Testis (tissue), 3 donors: ENCODE data around the gene KLHDC7B. TPM values are rescaled to one million over a fixed set of nuclear protein-coding genes. Genes with fewer than 3 reads are reported as not detected.
"Not testable (repeated sequence)": the region's sequence is repeated elsewhere in the genome, so short reads cannot be mapped to it uniquely, and the experiment has no call there.

Experiments
- DNase-seq: peaks from one replicate; pipeline ENCODE4 v3.0.0-alpha.2; 2019
- H3K27ac ChIP-seq, 2 donors: fragments of 200-600 bp; sonication (generic); one replicate each; pipeline ENCODE4 v1.5.1; 2019
- H3K27me3 ChIP-seq: fragments of 200-600 bp; sonication (generic); one replicate; pipeline ENCODE4 v1.5.1; 2019
- H3K36me3 ChIP-seq: fragments of 200-600 bp; sonication (generic); one replicate; pipeline ENCODE4 v1.5.1; 2017; ENCODE audit warnings: low read depth; ENCODE audit errors: missing control alignments
- H3K4me1 ChIP-seq: fragments of 200-600 bp; sonication (generic); one replicate; pipeline ENCODE4 v1.5.1; 2019
- H3K4me3 ChIP-seq, 2 donors: fragments of 200-600 bp; sonication (generic); one replicate each; pipeline ENCODE4 v1.5.1; 2017 to 2019
- H3K9me3 ChIP-seq: fragments of 200-600 bp; sonication (generic); one replicate; pipeline ENCODE4 v1.5.1; 2017
- POLR2A ChIP-seq: fragments of 450-650 bp; IDR thresholded peaks from one replicate; pipeline ENCODE4 v1.6.1; 2017; ENCODE audit warnings: antibody characterized with exemption, mild to moderate bottlenecking, moderate library complexity
- WGBS, 2 donors: methylation state at CpG; one replicate each; pipeline ENCODE4 v1.1.5; 2018; 5-methylcytosine and 5-hydroxymethylcytosine counted together
- intact Hi-C: fragments of 100-400 bp; cut with DNase I; formaldehyde crosslinking; loops from one replicate; pipeline ENCODE4 v1.15.1; 2023; ENCODE audit warnings: low total_unique reads
- polyA plus RNA-seq: library from polyadenylated mRNA; stranded (reverse); fragments of 350-450 nt; fragmentation: Illumina TruSeq; extraction: RNeasy Lipid Tissue Mini Kit (QIAGEN cat#74804); gene quantifications from one replicate; pipeline ENCODE4 v1.2.3, GENCODE V29; 2014; ENCODE audit warnings: low read depth, low replicate concordance; ENCODE audit not compliant: insufficient read depth
- total RNA-seq, 2 donors: library from RNA; depleted of rRNA; stranded (reverse); fragments of >200 nt; gene quantifications; one replicate each; pipeline ENCODE4 v1.2.3, GENCODE V29; 2016
- TF ChIP-seq, protein P1 (sequence below), 3 experiments: fragments of 450-650 bp in 2 of 3; fragments of 200-600 bp in 1 of 3; sonication (generic) in 1 of 3; IDR thresholded peaks; one replicate each; pipeline ENCODE4 v1.5.1; 2016 to 2019; ENCODE audit warnings: antibody characterized with exemption in 3 of 3, mild to moderate bottlenecking in 2 of 3, moderate library complexity in 1 of 3

Gene KLHDC7B
- total and polyA plus RNA-seq, 3 donors from 2014 or later: 0.24 to 0.93 (median 0.51) TPM

DNA sequence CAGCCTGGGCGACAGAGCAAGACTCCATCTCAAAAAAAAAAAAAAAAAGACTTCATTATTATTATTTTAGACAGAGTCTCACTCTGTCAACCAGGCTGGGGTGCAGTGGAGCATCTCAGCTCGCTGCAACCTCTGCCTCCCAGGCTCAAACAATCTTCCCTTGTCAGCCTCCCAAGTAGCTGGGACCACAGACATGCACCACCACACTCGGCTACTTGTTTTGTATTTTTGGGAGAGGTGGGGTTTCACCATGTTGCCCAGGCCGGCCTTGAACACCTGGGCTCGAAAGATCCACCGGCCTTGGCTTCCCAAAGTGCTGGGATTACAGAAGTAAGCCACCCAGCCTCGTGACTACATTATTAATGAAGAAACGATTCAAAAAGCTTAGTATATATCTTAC lies 10.6 kb upstream of the KLHDC7B start:
- intact Hi-C loops: no loop called here
- DNase-seq: no peak
- Histone ChIP-seq H3K4me3 (no peak overlapping the region), H3K9me3 (no peaks in the 10 kb centered on the region), H3K27me3 (no peaks in the 10 kb centered on the region), H3K4me1 (peaks cover 14% of the 10 kb centered on the region), H3K27ac (no peak overlapping the region), H3K36me3 (no peaks in the 10 kb centered on the region)
- no peak for TF ChIP-seq POLR2A
- TF ChIP-seq, protein P1, sequence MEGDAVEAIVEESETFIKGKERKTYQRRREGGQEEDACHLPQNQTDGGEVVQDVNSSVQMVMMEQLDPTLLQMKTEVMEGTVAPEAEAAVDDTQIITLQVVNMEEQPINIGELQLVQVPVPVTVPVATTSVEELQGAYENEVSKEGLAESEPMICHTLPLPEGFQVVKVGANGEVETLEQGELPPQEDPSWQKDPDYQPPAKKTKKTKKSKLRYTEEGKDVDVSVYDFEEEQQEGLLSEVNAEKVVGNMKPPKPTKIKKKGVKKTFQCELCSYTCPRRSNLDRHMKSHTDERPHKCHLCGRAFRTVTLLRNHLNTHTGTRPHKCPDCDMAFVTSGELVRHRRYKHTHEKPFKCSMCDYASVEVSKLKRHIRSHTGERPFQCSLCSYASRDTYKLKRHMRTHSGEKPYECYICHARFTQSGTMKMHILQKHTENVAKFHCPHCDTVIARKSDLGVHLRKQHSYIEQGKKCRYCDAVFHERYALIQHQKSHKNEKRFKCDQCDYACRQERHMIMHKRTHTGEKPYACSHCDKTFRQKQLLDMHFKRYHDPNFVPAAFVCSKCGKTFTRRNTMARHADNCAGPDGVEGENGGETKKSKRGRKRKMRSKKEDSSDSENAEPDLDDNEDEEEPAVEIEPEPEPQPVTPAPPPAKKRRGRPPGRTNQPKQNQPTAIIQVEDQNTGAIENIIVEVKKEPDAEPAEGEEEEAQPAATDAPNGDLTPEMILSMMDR (IDR thresholded peaks at IDR 0.05): no peak
- WGBS, 2 donors: 86 to 87% methylated on average over 8 of the region's 8 CpGs

DNA sequence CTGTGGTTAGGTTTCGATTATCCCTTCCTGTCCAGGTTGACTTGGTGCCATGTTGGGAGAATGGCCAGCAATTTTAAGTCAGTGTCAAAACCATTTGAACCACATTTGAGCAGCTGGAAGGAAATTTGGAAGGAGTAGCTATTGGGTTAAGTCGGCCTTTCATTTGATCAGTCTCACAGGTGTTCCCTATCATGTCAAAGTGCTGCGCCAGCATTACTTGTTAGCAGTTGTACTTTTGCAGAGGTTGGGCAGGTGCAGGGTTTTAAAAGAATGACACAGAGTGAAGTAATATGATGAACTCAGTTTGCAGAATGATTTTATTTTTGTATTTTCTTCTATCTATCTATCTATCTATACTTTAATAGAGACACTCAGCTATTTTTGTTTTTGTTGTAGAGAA lies 9.5 kb upstream of the KLHDC7B start:
- TF ChIP-seq, protein P1 (IDR thresholded peaks at IDR 0.05): no peak
- no peak for TF ChIP-seq POLR2A
- no peak overlapping the region for H3K27ac ChIP-seq
- no peak for DNase-seq
- no peaks in the 10 kb centered on the region for H3K27me3 ChIP-seq
- WGBS, 2 donors: 72 to 77% methylated on average over 3 of the region's 3 CpGs
- no peaks in the 10 kb centered on the region for H3K9me3 ChIP-seq
- peaks cover 6% of the 10 kb centered on the region for H3K4me1 ChIP-seq
- intact Hi-C loops: no loop called here
- no peaks in the 10 kb centered on the region for H3K36me3 ChIP-seq
- no peak overlapping the region for H3K4me3 ChIP-seq

DNA sequence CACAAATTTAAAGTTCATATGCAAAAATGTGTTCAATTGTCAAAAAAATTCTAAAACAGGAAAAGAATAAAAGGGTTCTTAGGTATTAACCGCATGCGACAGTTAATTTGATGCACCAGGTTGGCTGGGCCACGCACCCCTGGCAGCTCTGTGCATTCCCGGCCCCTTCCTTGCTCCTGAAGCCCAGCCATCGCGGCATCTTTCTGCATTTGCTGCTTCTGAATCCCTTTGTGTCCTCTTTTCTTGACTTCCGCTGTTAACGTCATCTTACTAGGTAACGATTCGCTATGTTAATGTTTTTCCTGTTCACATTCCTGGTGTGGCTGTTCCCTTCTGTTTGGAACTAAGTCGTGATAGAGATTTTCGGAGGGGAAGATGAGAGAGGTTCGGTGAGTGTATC lies 7.9 kb upstream of the KLHDC7B start:
- intact Hi-C loops: no loop called here
- H3K4me3 ChIP-seq: no peak overlapping the region
- no peaks in the 10 kb centered on the region for H3K4me1 ChIP-seq
- DNase-seq: no peak
- H3K36me3 ChIP-seq: no peaks in the 10 kb centered on the region
- 84 to 89% methylated on average over 13 of the region's 13 CpGs for WGBS, 2 donors
- no peaks in the 10 kb centered on the region for H3K27me3 ChIP-seq
- TF ChIP-seq POLR2A: no peak
- TF ChIP-seq, protein P1 (IDR thresholded peaks at IDR 0.05): no peak
- no peak overlapping the region for H3K27ac ChIP-seq
- H3K9me3 ChIP-seq: no peaks in the 10 kb centered on the region

DNA sequence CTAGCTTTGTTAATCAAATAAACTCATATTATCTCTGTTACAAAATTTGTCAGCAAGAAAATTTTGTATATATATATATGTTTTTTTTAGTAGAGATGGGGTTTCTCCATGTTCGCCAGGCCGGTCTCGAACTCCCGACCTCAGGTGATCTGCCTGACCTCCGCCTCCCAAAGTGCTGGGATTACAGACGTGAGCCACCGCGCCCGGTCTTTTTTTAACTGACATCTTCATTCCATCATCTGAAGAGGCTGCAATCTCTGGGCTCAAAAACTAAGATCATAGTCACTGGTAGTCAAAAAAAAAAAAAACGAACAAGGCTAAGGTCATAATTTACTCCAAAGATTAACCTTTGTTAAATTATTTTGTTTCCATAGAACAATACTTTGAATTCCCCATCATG lies 5.3 kb upstream of the KLHDC7B start:
- Histone ChIP-seq H3K9me3 (no peaks in the 10 kb centered on the region), H3K36me3 (no peaks in the 10 kb centered on the region), H3K4me3 (no peak overlapping the region), H3K27me3 (no peaks in the 10 kb centered on the region), H3K4me1 (no peaks in the 10 kb centered on the region), H3K27ac (no peak overlapping the region)
- DNase-seq: no peak
- TF ChIP-seq, protein P1 (IDR thresholded peaks at IDR 0.05): no peak
- TF ChIP-seq POLR2A: no peak
- intact Hi-C loops: no loop called here
- 82 to 88% methylated on average over 10 of the region's 10 CpGs for WGBS, 2 donors

DNA sequence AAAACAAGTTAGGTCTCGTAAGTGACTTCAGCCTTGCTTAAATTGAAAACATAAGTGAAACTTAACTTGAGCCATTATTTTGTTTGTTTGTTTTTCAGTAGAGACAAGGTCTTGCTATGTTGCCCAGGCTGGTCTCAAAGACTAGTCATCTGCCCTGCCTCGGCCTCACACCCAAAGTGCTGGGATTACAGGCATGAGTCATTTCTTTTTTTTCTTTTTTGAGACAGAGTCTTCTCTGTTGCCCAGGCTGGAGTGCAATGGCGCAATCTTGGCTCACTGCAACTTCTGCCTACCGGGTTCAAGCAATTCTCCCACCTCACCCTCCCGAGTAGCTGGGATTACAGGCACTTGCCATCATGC lies 4.1 kb upstream of the KLHDC7B start:
- DNase-seq, H3K27me3 ChIP-seq, H3K27ac ChIP-seq, intact Hi-C loops, H3K4me3 ChIP-seq, H3K4me1 ChIP-seq, H3K36me3 ChIP-seq, H3K9me3 ChIP-seq: not testable (repeated sequence)
- WGBS, 2 donors: 82 to 88% methylated on average over 5 of the region's 5 CpGs
